Measurements from ENCODE around the gene RMND1.

DNA sequence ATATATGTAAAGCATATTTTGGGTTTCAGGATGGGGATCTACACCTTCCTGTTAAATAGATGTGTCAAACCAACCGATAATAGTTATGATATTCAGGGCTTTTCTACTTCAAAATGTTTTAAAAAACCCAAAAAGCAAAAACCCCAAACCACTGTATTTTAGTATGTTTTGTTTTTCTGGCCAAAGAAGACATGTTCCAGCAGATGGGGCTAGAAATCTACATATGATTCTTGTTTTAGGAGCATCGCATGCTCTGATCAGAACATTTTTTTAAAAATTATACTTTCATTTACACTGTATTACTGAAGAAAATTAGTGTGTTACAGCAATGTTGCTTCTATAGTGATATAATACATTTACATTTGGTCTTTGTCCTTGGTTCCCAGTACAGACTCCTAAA lies 11.0 kb downstream of the RMND1 start:
- no peak for TF ChIP-seq EZH2 (IDR thresholded peaks at IDR 0.05; ENCODE audit: low read depth)
- TF ChIP-seq, protein P1, sequence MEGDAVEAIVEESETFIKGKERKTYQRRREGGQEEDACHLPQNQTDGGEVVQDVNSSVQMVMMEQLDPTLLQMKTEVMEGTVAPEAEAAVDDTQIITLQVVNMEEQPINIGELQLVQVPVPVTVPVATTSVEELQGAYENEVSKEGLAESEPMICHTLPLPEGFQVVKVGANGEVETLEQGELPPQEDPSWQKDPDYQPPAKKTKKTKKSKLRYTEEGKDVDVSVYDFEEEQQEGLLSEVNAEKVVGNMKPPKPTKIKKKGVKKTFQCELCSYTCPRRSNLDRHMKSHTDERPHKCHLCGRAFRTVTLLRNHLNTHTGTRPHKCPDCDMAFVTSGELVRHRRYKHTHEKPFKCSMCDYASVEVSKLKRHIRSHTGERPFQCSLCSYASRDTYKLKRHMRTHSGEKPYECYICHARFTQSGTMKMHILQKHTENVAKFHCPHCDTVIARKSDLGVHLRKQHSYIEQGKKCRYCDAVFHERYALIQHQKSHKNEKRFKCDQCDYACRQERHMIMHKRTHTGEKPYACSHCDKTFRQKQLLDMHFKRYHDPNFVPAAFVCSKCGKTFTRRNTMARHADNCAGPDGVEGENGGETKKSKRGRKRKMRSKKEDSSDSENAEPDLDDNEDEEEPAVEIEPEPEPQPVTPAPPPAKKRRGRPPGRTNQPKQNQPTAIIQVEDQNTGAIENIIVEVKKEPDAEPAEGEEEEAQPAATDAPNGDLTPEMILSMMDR (conservative IDR thresholded peaks at IDR 0.05): no peak; the same call in 1 of the 2 replicates

All from PC-9 (cell line).